Transverse colon (tissue), 4 donors: ENCODE data around the gene ABCA8.

Experiments
- CTCF ChIP-seq, 5 experiments: fragments of 200-600 bp in 3 of 5; fragments of 450-650 bp in 2 of 5; sonication (generic) in 3 of 5; IDR thresholded peaks; 1 replicate in 2 of 5; 2 replicates in 3 of 5; pipeline ENCODE4 v1.5.1; 2016 to 2017; ENCODE audit warnings: antibody characterized with exemption in 5 of 5, inconsistent platforms in 3 of 5, mild to moderate bottlenecking in 2 of 5, moderate library complexity in 1 of 5
- EP300 ChIP-seq: sonication (generic); formaldehyde crosslinking; IDR thresholded peaks from one replicate; pipeline ENCODE4 v1.6.1; 2017; ENCODE audit warnings: antibody characterized with exemption, low read depth
- POLR2A ChIP-seq: fragments of 450-650 bp; IDR thresholded peaks from one replicate; pipeline ENCODE4 v1.6.1; 2016; ENCODE audit warnings: antibody characterized with exemption, mild to moderate bottlenecking, moderate library complexity
- POLR2AphosphoS5 ChIP-seq, 3 donors: sonication (generic); formaldehyde crosslinking; IDR thresholded peaks; one replicate each; pipeline ENCODE4 v1.6.1; 2016; ENCODE audit warnings: antibody characterized with exemption in 3 of 3

GRCh38 chr17:68878226-68878885 is 76.8 kb downstream of the ABCA8 start:
- TF ChIP-seq CTCF (IDR thresholded peaks at IDR 0.05) (no peak), POLR2A (no peak), EP300 (no peak), POLR2AphosphoS5 (IDR thresholded peaks at IDR 0.05) (no peak)
